ENCODE results near the gene NAT8. TPM values are rescaled to one million over a fixed set of nuclear protein-coding genes. Genes with fewer than 3 reads are reported as not detected.
"Not testable (repeated sequence)": the region's sequence is repeated elsewhere in the genome, so short reads cannot be mapped to it uniquely, and the experiment has no call there.

The NAT8 gene, protein sequence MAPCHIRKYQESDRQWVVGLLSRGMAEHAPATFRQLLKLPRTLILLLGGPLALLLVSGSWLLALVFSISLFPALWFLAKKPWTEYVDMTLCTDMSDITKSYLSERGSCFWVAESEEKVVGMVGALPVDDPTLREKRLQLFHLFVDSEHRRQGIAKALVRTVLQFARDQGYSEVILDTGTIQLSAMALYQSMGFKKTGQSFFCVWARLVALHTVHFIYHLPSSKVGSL
- polyA plus RNA-seq: not detected

DNA sequence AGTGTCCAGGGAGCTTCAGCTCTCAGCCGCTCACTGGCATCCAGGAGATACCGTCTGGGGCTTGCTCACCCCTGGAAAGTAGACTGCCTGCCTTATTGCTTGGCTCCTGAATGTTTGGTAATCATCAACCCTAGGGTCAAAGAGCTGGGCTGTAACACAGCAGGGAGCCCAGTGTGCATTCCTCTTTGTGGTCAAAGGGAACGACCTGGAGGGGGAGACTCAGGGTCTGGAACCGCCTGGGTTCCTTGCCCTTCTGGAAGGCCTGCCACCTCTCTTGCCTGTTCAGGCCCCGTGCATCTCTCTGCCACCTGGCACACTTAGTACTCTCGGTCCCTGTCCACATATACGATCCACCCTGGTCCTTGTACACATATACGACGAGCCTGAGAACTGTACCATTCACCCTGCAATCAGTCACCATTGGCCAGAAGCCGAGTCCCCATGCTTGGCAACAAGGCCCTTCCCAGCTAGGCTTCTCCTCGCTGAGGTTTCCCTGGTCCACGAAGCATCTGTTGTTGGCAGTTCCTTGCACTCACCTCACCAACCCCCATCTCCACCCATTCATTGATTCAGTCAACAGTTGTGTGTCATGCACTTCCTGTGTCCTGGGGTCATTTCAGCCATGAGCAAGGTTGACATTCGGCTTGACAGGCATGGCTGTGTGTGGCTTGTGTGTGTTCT lies at the start of gene NAT8:
Gene NAT8, minus strand, starts transcription at position 85 of the 681 bp plus-strand sequence. CDS start 794 bp downstream, outside the sequence.
- Histone ChIP-seq H3K27ac (ENCODE audit: low read depth in 2 of 2, low read length in 1 of 2) (no peak within 1 kb of the TSS), H3K27me3 (ENCODE audit: control insufficient read depth in 1 of 2, insufficient read depth in 2 of 2, low read length in 2 of 2) (no peaks in the 10 kb centered on the region), H3K36me3 (ENCODE audit: control insufficient read depth in 2 of 2, insufficient read depth in 2 of 2, low read length in 1 of 2) (no peaks in the 10 kb centered on the region), H3K9me3 (ENCODE audit: control insufficient read depth in 2 of 2, insufficient read depth in 1 of 2, low read depth in 1 of 2, low read length in 1 of 2) (peaks cover 0 to 4% of the 10 kb centered on the region in 2 donors), H3K4me3 (ENCODE audit: low read depth in 1 of 2, low read length in 2 of 2) (no peak within 1 kb of the TSS), H3K4me1 (ENCODE audit: control insufficient read depth in 2 of 2, insufficient read depth in 2 of 2, low read length in 1 of 2) (no peaks in the 10 kb centered on the region)
- WGBS, 2 donors: 69 to 73% methylated on average over 13 of the region's 13 CpGs

DNA sequence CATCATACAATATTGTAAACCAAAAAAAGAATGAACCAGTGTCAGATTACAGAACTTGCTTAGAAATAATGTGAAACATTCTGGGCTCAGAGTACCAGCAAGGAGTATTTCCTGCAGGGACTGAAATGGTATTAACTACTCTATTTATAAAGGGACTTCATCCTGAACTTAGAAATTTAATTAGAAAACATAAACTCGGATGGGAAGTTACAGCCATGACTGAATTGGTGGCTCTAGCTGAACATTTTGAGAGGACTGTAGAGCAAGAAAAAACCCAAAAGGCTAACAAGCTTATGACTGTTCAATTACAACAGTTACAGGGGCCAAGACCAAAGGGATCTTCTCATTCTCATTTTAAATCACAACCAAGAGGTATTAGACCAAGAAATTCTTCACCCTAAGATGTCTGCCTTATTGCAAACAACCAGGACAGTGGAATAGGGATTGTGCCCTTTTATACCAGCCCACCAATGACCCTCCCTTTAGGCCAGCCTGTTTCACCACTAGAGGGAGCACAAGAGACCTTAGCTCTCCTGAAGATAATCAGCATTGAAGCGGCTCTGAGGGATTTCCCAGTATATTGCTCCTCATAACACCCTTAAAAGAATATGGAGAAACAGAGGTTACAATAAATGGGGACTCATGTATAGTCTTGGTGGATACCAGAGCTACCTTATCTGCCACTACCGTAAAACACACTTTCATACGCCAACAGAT lies 48.3 kb upstream of the NAT8 start:
- H3K36me3 ChIP-seq (ENCODE audit: control insufficient read depth in 2 of 2, insufficient read depth in 2 of 2, low read length in 1 of 2); H3K27ac ChIP-seq (ENCODE audit: low read depth in 2 of 2, low read length in 1 of 2); H3K27me3 ChIP-seq (ENCODE audit: control insufficient read depth in 1 of 2, insufficient read depth in 2 of 2, low read length in 2 of 2); H3K4me3 ChIP-seq (ENCODE audit: low read depth in 1 of 2, low read length in 2 of 2); H3K4me1 ChIP-seq (ENCODE audit: control insufficient read depth in 2 of 2, insufficient read depth in 2 of 2, low read length in 1 of 2); H3K9me3 ChIP-seq (ENCODE audit: control insufficient read depth in 2 of 2, insufficient read depth in 1 of 2, low read depth in 1 of 2, low read length in 1 of 2): not testable (repeated sequence)
- WGBS, 2 donors: 39 to 56% methylated on average over 2 to 4 of the region's 4 CpGs

DNA sequence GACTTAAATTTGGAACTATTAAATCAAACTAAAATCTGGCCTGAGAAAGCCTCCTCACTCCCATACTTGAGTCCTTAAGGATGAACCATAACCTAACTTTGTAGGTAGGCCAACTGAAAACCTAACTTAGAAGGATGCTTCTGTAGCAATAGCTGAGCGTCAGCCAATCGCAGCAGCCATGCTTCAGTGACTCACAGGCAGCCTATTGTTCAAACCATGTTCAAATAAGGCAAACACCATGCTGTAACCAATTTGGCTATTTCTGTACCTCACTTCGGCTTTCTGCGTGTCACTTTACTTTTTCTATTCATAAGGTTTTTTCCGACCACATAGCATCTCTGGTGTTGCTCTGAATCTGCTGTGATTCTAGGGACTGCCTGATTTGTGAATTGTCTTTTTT lies 46.3 kb upstream of the NAT8 start:
- not testable (repeated sequence) for H3K4me1 ChIP-seq (ENCODE audit: control insufficient read depth in 2 of 2, insufficient read depth in 2 of 2, low read length in 1 of 2); H3K27ac ChIP-seq (ENCODE audit: low read depth in 2 of 2, low read length in 1 of 2); H3K36me3 ChIP-seq (ENCODE audit: control insufficient read depth in 2 of 2, insufficient read depth in 2 of 2, low read length in 1 of 2); H3K9me3 ChIP-seq (ENCODE audit: control insufficient read depth in 2 of 2, insufficient read depth in 1 of 2, low read depth in 1 of 2, low read length in 1 of 2); H3K4me3 ChIP-seq (ENCODE audit: low read depth in 1 of 2, low read length in 2 of 2); H3K27me3 ChIP-seq (ENCODE audit: control insufficient read depth in 1 of 2, insufficient read depth in 2 of 2, low read length in 2 of 2)
- WGBS, 2 donors: 91 to 96% methylated on average over 5 of the region's 5 CpGs

DNA sequence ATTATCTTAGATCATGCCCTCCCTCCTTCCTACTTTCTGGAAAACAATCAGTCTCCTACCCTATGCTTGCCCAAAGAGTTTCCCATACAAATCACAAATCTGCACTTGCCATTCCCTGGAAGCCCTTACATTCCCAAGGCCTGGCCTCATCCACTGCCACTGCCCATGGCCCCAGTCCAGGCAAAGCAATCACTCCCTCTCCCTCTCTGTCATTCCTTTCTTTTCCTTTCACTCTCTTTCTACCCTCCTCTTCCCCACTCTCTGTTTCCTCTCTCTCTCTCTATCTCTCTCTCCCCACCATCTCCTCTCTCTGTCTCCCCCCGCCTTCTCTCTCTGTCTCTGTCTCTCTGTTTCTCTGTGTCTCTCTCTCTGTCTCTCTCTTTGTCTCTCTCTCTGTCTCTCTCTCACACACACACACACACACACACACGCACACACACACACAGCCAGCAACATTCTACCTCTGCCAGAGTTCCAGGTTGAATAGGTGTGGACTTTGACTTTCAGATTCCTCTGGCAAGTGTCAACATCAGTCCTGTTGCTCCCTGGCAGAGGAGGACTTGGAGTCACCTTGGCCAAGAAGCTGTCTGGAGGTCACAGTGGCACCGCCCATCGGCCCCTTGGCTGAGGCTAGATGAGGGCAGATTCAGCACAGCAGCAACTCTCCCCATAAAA lies 43.7 kb upstream of the NAT8 start:
- H3K27ac ChIP-seq (ENCODE audit: low read depth in 2 of 2, low read length in 1 of 2): no peak overlapping the region

DNA sequence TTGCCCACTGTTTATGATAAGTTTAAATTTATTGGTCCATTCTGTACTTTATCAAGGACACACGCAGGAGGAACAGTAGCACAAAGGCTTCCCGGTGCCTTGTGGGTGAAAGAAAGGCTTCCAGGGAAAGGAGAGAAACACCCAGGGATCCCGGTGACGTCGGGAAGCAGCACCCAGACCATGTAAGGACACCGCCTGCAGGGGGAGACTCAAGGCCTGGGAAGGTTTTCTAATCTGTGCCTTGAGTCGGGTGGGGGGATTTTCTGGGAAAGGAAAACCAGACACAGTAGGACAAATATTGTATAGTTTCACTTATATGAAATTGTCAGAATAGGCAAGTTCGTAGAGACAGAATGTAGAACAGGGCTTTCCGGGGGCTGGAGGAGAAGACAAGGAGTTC lies 42.7 kb upstream of the NAT8 start:
- 47 to 70% methylated on average over 7 to 9 of the region's 9 CpGs for WGBS, 2 donors
- not testable (repeated sequence) for H3K4me3 ChIP-seq (ENCODE audit: low read depth in 1 of 2, low read length in 2 of 2); H3K9me3 ChIP-seq (ENCODE audit: control insufficient read depth in 2 of 2, insufficient read depth in 1 of 2, low read depth in 1 of 2, low read length in 1 of 2); H3K36me3 ChIP-seq (ENCODE audit: control insufficient read depth in 2 of 2, insufficient read depth in 2 of 2, low read length in 1 of 2); H3K27ac ChIP-seq (ENCODE audit: low read depth in 2 of 2, low read length in 1 of 2); H3K27me3 ChIP-seq (ENCODE audit: control insufficient read depth in 1 of 2, insufficient read depth in 2 of 2, low read length in 2 of 2); H3K4me1 ChIP-seq (ENCODE audit: control insufficient read depth in 2 of 2, insufficient read depth in 2 of 2, low read length in 1 of 2)

More for the DNA sequence above, 43.7 kb upstream of the NAT8 start:
- Histone ChIP-seq H3K4me3 (ENCODE audit: low read depth in 1 of 2, low read length in 2 of 2) (no peak overlapping the region), H3K4me1 (ENCODE audit: control insufficient read depth in 2 of 2, insufficient read depth in 2 of 2, low read length in 1 of 2) (no peaks in the 10 kb centered on the region), H3K9me3 (ENCODE audit: control insufficient read depth in 2 of 2, insufficient read depth in 1 of 2, low read depth in 1 of 2, low read length in 1 of 2) (no peaks in the 10 kb centered on the region), H3K27me3 (ENCODE audit: control insufficient read depth in 1 of 2, insufficient read depth in 2 of 2, low read length in 2 of 2) (no peaks in the 10 kb centered on the region), H3K36me3 (ENCODE audit: control insufficient read depth in 2 of 2, insufficient read depth in 2 of 2, low read length in 1 of 2) (no peaks in the 10 kb centered on the region)
- WGBS, 2 donors: 61 to 75% methylated on average over 4 of the region's 4 CpGs

DNA sequence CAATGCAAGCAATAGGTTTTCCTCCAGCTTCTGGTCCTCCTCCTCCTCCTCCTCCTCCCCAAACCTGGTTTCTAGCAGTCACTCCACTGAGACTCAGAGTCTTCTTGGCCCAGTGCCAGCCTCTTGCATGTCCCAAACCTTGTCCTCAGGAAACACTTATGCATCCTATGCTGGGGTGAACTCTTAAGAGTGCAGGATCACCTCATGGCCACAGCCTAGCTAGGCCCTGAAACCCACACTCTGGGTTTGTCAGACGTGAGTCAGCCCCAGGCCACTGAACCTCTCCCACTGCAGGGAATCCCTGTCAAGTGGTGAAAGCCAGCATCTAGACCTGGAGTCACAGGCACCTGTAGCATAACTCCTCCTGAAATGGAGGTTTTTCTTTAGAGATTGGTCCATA lies 42.1 kb upstream of the NAT8 start:
- H3K27ac ChIP-seq (ENCODE audit: low read depth in 2 of 2, low read length in 1 of 2); H3K4me3 ChIP-seq (ENCODE audit: low read depth in 1 of 2, low read length in 2 of 2); H3K9me3 ChIP-seq (ENCODE audit: control insufficient read depth in 2 of 2, insufficient read depth in 1 of 2, low read depth in 1 of 2, low read length in 1 of 2); H3K4me1 ChIP-seq (ENCODE audit: control insufficient read depth in 2 of 2, insufficient read depth in 2 of 2, low read length in 1 of 2); H3K36me3 ChIP-seq (ENCODE audit: control insufficient read depth in 2 of 2, insufficient read depth in 2 of 2, low read length in 1 of 2); H3K27me3 ChIP-seq (ENCODE audit: control insufficient read depth in 1 of 2, insufficient read depth in 2 of 2, low read length in 2 of 2): not testable (repeated sequence)
- WGBS, 2 donors: 69 to 79% methylated on average over 1 of the region's 1 CpG

DNA sequence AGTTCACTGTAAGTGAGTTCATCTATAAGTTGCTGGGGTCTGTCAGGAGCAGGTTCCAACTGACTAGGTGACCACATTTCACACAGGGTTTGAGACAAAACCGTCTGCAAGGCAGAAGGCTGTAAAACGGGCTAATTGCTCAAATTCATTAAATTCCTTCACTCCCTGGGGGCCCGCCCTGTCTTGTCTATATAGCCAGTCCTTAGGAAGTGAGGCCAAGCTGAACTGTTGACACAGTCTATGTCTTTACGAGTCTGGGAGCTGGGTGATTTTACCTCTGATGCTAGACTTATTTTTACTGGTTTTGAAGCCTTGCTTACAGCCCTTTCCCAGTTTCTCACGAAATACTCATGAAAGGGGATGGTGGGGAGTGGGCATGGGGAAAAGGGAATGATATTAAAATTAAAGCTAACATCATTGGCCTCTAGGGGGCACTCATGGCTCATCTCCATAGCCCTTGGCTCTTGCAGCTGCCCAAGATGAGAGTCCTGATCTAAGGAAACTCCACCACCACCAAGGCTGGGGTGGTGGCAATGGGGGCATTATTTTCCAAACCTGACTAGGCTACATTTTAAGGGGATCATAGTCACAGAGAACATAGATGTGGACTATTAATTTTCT lies 37.8 kb upstream of the NAT8 start:
- H3K27me3 ChIP-seq (ENCODE audit: control insufficient read depth in 1 of 2, insufficient read depth in 2 of 2, low read length in 2 of 2); H3K9me3 ChIP-seq (ENCODE audit: control insufficient read depth in 2 of 2, insufficient read depth in 1 of 2, low read depth in 1 of 2, low read length in 1 of 2); H3K27ac ChIP-seq (ENCODE audit: low read depth in 2 of 2, low read length in 1 of 2); H3K4me1 ChIP-seq (ENCODE audit: control insufficient read depth in 2 of 2, insufficient read depth in 2 of 2, low read length in 1 of 2); H3K36me3 ChIP-seq (ENCODE audit: control insufficient read depth in 2 of 2, insufficient read depth in 2 of 2, low read length in 1 of 2); H3K4me3 ChIP-seq (ENCODE audit: low read depth in 1 of 2, low read length in 2 of 2): not testable (repeated sequence)
- WGBS, 2 donors: 22 to 27% methylated on average over 5 of the region's 5 CpGs

DNA sequence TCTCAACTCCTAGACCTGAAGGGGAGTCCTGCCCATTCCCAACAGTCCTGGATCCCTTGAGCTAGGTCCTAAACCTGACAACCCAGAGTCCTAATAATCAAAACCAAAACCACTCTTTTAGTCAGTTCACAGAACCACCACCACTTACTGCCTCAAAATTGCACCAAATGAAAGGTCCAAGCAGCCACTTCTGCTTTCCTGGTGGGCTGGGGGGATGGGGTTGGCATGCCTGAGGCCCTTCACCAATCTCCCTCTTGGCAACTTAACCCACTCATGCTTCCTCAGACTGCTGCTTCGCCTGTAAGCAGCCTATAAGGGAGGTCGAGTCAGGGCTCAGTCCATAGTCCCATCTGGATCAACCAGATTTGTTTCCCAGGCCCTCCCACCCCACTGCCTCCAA lies 37.0 kb upstream of the NAT8 start:
- not testable (repeated sequence) for H3K4me1 ChIP-seq (ENCODE audit: control insufficient read depth in 2 of 2, insufficient read depth in 2 of 2, low read length in 1 of 2); H3K27ac ChIP-seq (ENCODE audit: low read depth in 2 of 2, low read length in 1 of 2); H3K36me3 ChIP-seq (ENCODE audit: control insufficient read depth in 2 of 2, insufficient read depth in 2 of 2, low read length in 1 of 2); H3K9me3 ChIP-seq (ENCODE audit: control insufficient read depth in 2 of 2, insufficient read depth in 1 of 2, low read depth in 1 of 2, low read length in 1 of 2); H3K27me3 ChIP-seq (ENCODE audit: control insufficient read depth in 1 of 2, insufficient read depth in 2 of 2, low read length in 2 of 2); H3K4me3 ChIP-seq (ENCODE audit: low read depth in 1 of 2, low read length in 2 of 2)
- WGBS, 2 donors: 68 to 82% methylated on average over 2 of the region's 2 CpGs

DNA sequence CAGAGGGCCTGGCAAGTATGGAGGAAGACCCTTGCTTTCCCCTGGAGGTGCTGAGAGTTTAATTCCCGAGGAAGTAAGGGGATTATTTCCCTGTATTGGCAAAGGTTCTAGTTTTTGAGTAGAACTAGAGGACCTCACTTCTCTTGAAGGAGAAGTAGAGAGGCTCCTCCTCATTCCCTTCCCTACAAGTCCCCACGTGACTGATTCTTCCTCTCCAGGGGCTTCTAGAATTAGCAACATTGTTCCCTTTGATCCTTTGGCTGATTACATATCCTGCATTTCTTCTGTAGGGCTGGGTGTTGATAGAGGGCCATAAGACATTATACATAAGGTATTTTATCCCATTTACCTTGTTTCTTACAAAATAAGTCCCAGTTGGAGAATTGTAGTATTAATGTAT lies 35.8 kb upstream of the NAT8 start:
- not testable (repeated sequence) for H3K9me3 ChIP-seq (ENCODE audit: control insufficient read depth in 2 of 2, insufficient read depth in 1 of 2, low read depth in 1 of 2, low read length in 1 of 2); H3K27me3 ChIP-seq (ENCODE audit: control insufficient read depth in 1 of 2, insufficient read depth in 2 of 2, low read length in 2 of 2); H3K36me3 ChIP-seq (ENCODE audit: control insufficient read depth in 2 of 2, insufficient read depth in 2 of 2, low read length in 1 of 2); H3K4me1 ChIP-seq (ENCODE audit: control insufficient read depth in 2 of 2, insufficient read depth in 2 of 2, low read length in 1 of 2); H3K4me3 ChIP-seq (ENCODE audit: low read depth in 1 of 2, low read length in 2 of 2); H3K27ac ChIP-seq (ENCODE audit: low read depth in 2 of 2, low read length in 1 of 2)
- WGBS, 2 donors: 50 to 71% methylated on average over 2 of the region's 2 CpGs

Data from esophagus (tissue), 2 donors.